MM.1S (cell line): ENCODE results near the gene FRMD6.

Experiments used
- DNase-seq: peaks from one replicate; pipeline ENCODE4 v3.0.0-alpha.2; 2015
- H2AFZ ChIP-seq: fragments of 300-600 bp; sonication (generic); 2 replicates; pipeline ENCODE4 v1.6.0; 2016; ENCODE audit warnings: antibody characterized with exemption, low read length
- H3F3A ChIP-seq: fragments of 300-600 bp; sonication (generic); 2 replicates; pipeline ENCODE4 v1.6.1; 2016; ENCODE audit warnings: mild to moderate bottlenecking, antibody characterized with exemption, low read length, moderate library complexity, mixed read lengths; ENCODE audit not compliant: insufficient read depth
- H3K27ac ChIP-seq: fragments of 300-600 bp; sonication (generic); 2 replicates; pipeline ENCODE4 v1.5.1; 2016; ENCODE audit warnings: mild to moderate bottlenecking, low read length
- H3K27me3 ChIP-seq: fragments of 300-600 bp; sonication (generic); replicated peaks from 2 replicates; pipeline ENCODE4 v1.6.0; 2016; ENCODE audit warnings: low read length; ENCODE audit not compliant: insufficient read depth
- H3K36me3 ChIP-seq: fragments of 300-600 bp; sonication (generic); replicated peaks from 2 replicates; pipeline ENCODE4 v1.6.1; 2016; ENCODE audit warnings: mild to moderate bottlenecking, low read length, mixed read lengths; ENCODE audit not compliant: insufficient read depth
- H3K4me1 ChIP-seq: fragments of 300-600 bp; sonication (generic); 2 replicates; pipeline ENCODE4 v1.6.1; 2016; ENCODE audit warnings: low read length, mixed read lengths
- H3K4me2 ChIP-seq: fragments of 300-600 bp; sonication (generic); 2 replicates; pipeline ENCODE4 v1.6.0; 2016; ENCODE audit warnings: low read depth, low read length
- H3K4me3 ChIP-seq: fragments of 300-600 bp; sonication (generic); 2 replicates; pipeline ENCODE4 v1.5.1; 2016; ENCODE audit warnings: low read length, mixed read lengths
- H3K79me2 ChIP-seq: fragments of 300-600 bp; sonication (generic); 2 replicates; pipeline ENCODE4 v1.6.1; 2016; ENCODE audit warnings: mixed run types, low read length, mixed read lengths
- H3K9ac ChIP-seq: fragments of 300-600 bp; sonication (generic); 2 replicates; pipeline ENCODE4 v1.6.1; 2016; ENCODE audit warnings: low read length, mixed read lengths
- H3K9me2 ChIP-seq: fragments of 300-600 bp; sonication (generic); replicated peaks from 2 replicates; pipeline ENCODE4 v1.6.1; 2016; ENCODE audit warnings: mild to moderate bottlenecking, low read length, mixed read lengths; ENCODE audit not compliant: insufficient read depth
- H3K9me3 ChIP-seq: fragments of 300-600 bp; sonication (generic); replicated peaks from 2 replicates; pipeline ENCODE4 v1.6.1; 2016; ENCODE audit warnings: mild to moderate bottlenecking, low read length, mixed read lengths; ENCODE audit not compliant: insufficient read depth
- H4K20me1 ChIP-seq: fragments of 300-600 bp; sonication (generic); 2 replicates; pipeline ENCODE4 v1.6.1; 2016; ENCODE audit warnings: mild to moderate bottlenecking, low read length, moderate library complexity, mixed read lengths; ENCODE audit not compliant: insufficient read depth
- EZH2 ChIP-seq: fragments of 300-600 bp; sonication (generic); optimal IDR thresholded peaks from 2 replicates; pipeline ENCODE3; 2017; ENCODE audit warnings: low read depth, mild to moderate bottlenecking, antibody characterized with exemption, low read length, mixed read lengths
- EZH2phosphoT487 ChIP-seq: fragments of 300-600 bp; sonication (generic); IDR thresholded peaks from 2 replicates; pipeline ENCODE4 v1.6.1; 2018; ENCODE audit warnings: antibody characterized with exemption, low read length
- TF ChIP-seq, protein P1 (sequence below): fragments of 300-600 bp; sonication (generic); IDR thresholded peaks from 2 replicates; pipeline ENCODE4 v1.5.1; 2016; ENCODE audit warnings: antibody characterized with exemption, low read length, mixed read lengths

The FRMD6 gene

DNA sequence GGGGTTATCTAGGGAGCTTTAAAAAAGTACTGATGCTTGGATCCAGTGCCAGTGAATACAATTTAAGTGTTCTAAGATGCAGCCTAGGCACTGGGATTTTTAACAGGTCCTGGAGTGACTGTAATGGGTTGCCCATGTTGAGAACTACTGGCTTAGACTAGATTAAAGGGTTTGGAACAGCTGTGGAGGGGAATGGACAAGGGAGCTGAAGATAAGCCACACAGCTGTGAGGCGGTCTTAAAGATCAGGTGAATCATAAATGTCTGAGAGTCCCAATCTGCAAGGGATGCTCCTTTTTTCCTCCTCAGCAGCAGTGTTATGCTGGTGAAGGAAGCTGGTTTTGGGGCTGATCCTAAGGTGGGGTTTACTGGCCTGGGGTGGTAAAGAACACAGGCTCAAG is 35.5 kb upstream of the FRMD6 start:
- no peaks in the 10 kb centered on the region for H3K9me3 ChIP-seq
- no peaks in the 10 kb centered on the region for H3K79me2 ChIP-seq
- H2AFZ ChIP-seq, result no peak overlapping the region
- no peaks in the 10 kb centered on the region for H3K9me2 ChIP-seq
- no peak overlapping the region for H3K4me3 ChIP-seq
- no peaks in the 10 kb centered on the region for H3K36me3 ChIP-seq
- H3F3A ChIP-seq, result peaks cover 2% of the 10 kb centered on the region
- H3K27ac ChIP-seq, result no peak overlapping the region
- TF ChIP-seq EZH2phosphoT487, result no peak
- no peak for TF ChIP-seq EZH2
- TF ChIP-seq, protein P1, sequence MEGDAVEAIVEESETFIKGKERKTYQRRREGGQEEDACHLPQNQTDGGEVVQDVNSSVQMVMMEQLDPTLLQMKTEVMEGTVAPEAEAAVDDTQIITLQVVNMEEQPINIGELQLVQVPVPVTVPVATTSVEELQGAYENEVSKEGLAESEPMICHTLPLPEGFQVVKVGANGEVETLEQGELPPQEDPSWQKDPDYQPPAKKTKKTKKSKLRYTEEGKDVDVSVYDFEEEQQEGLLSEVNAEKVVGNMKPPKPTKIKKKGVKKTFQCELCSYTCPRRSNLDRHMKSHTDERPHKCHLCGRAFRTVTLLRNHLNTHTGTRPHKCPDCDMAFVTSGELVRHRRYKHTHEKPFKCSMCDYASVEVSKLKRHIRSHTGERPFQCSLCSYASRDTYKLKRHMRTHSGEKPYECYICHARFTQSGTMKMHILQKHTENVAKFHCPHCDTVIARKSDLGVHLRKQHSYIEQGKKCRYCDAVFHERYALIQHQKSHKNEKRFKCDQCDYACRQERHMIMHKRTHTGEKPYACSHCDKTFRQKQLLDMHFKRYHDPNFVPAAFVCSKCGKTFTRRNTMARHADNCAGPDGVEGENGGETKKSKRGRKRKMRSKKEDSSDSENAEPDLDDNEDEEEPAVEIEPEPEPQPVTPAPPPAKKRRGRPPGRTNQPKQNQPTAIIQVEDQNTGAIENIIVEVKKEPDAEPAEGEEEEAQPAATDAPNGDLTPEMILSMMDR, result no peak
- DNase-seq, result no peak
- H3K4me1 ChIP-seq, result peaks cover 36% of the 10 kb centered on the region
- H3K27me3 ChIP-seq, result no peaks in the 10 kb centered on the region
- no peaks in the 10 kb centered on the region for H4K20me1 ChIP-seq
- H3K4me2 ChIP-seq, result no peak overlapping the region
- no peak overlapping the region for H3K9ac ChIP-seq

DNA sequence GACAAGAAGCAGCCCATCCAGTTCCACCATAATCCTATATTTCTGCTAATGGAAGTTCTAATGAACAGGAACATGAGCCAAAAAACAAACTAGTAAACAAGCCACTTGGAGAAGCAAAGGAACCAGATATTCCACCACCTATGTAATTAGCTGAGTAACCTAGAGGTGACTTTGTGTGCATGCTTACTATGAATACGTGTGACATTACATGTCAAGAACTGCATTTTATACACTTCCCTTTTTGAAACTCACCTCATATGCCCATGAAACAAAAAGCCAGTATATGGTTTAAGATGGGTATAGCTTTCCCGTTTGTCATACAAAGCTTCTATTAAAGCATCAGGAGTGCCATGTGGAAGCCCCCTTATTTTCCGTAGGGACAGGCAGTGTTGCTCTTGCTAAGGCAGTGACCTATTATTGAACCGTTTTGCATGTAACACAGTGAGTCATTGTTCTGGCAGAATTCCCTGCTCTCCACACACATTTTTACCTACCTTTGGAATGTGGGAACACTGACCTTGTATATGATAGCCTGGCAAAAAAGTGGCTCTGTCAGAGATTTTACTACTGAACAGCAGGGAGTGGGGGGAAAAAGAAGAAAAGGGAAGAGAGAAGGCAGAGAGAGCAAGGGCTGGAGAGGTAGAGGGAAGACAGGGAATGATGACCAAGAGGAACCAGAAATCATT is 34.8 kb upstream of the FRMD6 start:
- no peaks in the 10 kb centered on the region for H3K9me2 ChIP-seq
- H2AFZ ChIP-seq, result no peak overlapping the region
- no peak overlapping the region for H3K4me2 ChIP-seq
- no peak for DNase-seq
- H3K4me1 ChIP-seq, result peaks cover 42% of the 10 kb centered on the region
- H3K4me3 ChIP-seq, result no peak overlapping the region
- H3K36me3 ChIP-seq, result no peaks in the 10 kb centered on the region
- H3F3A ChIP-seq, result peaks cover 8% of the 10 kb centered on the region
- no peak overlapping the region for H3K27ac ChIP-seq
- H3K79me2 ChIP-seq, result no peaks in the 10 kb centered on the region
- no peaks in the 10 kb centered on the region for H4K20me1 ChIP-seq
- H3K9ac ChIP-seq, result no peak overlapping the region
- no peak for TF ChIP-seq EZH2
- TF ChIP-seq EZH2phosphoT487, result no peak
- TF ChIP-seq, protein P1, result no peak
- H3K27me3 ChIP-seq, result no peaks in the 10 kb centered on the region
- H3K9me3 ChIP-seq, result no peaks in the 10 kb centered on the region

DNA sequence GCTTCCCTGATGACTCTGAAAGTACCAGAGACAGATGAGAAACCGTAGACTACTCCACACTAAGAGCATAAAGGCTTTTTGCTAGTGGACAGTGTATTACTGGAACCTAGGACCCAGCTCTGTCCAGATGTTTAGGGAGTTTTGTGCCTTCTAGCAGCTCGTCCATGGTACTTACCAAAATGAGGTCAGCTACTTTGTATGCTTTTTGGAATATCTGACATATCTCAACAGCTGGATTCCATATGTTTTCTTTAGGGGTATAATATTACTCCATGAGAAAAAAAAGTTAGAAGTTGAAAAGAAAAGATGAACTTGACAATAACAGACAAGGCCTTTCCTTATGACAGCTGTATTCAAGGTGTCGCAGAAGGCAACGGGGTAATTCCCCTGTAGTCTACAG is 32.1 kb upstream of the FRMD6 start:
- H3K27ac ChIP-seq, result no peak overlapping the region
- H3F3A ChIP-seq, result peaks cover 32% of the 10 kb centered on the region
- H3K36me3 ChIP-seq, result no peaks in the 10 kb centered on the region
- DNase-seq, result no peak
- no peaks in the 10 kb centered on the region for H4K20me1 ChIP-seq
- TF ChIP-seq, protein P1, result no peak
- no peak for TF ChIP-seq EZH2
- TF ChIP-seq EZH2phosphoT487, result no peak
- H3K4me1 ChIP-seq, result peaks cover 59% of the 10 kb centered on the region
- no peaks in the 10 kb centered on the region for H3K9me2 ChIP-seq
- no peaks in the 10 kb centered on the region for H3K79me2 ChIP-seq
- H3K4me3 ChIP-seq, result no peak overlapping the region
- no peak overlapping the region for H2AFZ ChIP-seq
- no peaks in the 10 kb centered on the region for H3K9me3 ChIP-seq
- H3K4me2 ChIP-seq, result no peak overlapping the region
- H3K27me3 ChIP-seq, result no peaks in the 10 kb centered on the region
- H3K9ac ChIP-seq, result no peak overlapping the region
